HEK293 (cell line): Measurements from ENCODE around the gene SGTB.
A peak's percentile ranks its signal among the peaks of the same experiment; 100 is the strongest.

Source experiments
- CTCF ChIA-PET: fragments of 350-600 bp; formaldehyde crosslinking; extraction: SDS; loops from one replicate; lab custom pipeline; 2021; ENCODE audit warnings: antibody characterized with exemption; lab: Yijun Ruan, JAX
- POLR2A ChIA-PET: fragments of 300-600 bp; formaldehyde crosslinking; extraction: SDS; loops from one replicate; lab custom pipeline; 2020; ENCODE audit warnings: antibody characterized with exemption, inconsistent platforms; lab: Yijun Ruan, JAX
- H3K27ac ChIP-seq: fragments of 200-500 bp; sonication (Bioruptor generic); 2 replicates; pipeline ENCODE4 v1.5.1; 2014; ENCODE audit warnings: low read depth, low read length, control low read depth, inconsistent platforms; ENCODE audit errors: extremely low read depth
- H3K36me3 ChIP-seq, 2 experiments: fragments of 200-500 bp in 1 of 2; sonication (Bioruptor generic) in 1 of 2; 1 replicate in 1 of 2; 2 replicates in 1 of 2; pipeline ENCODE4 v1.5.1; 2014 to 2017; ENCODE audit warnings: inconsistent platforms in 2 of 2, low read length in 2 of 2; ENCODE audit not compliant: control insufficient read depth in 2 of 2, insufficient read depth in 1 of 2
- H3K4me1 ChIP-seq: fragments of 200-500 bp; sonication (Bioruptor generic); 2 replicates; pipeline ENCODE4 v1.5.1; 2014; ENCODE audit warnings: mild to moderate bottlenecking, low read length, inconsistent platforms; ENCODE audit not compliant: control insufficient read depth, insufficient read depth
- H3K4me3 ChIP-seq: 2 replicates; pipeline ENCODE4 v1.5.1; 2011; ENCODE audit warnings: low read depth, mild to moderate bottlenecking, control low read depth, low read length, moderate library complexity
- H3K9me3 ChIP-seq: fragments of 200-500 bp; sonication (Bioruptor generic); 2 replicates; pipeline ENCODE4 v1.5.1; 2014; ENCODE audit warnings: low read depth, low read length, inconsistent platforms; ENCODE audit not compliant: control insufficient read depth, insufficient read depth
- GLIS2 ChIP-seq: fragments of 450-650 bp; formaldehyde crosslinking; IDR thresholded peaks from 2 replicates; pipeline ENCODE4 v1.5.1; 2016; ENCODE audit warnings: missing biosample characterization, missing genetic modification characterization
- HOXA7 ChIP-seq: sonication (generic); formaldehyde crosslinking; IDR thresholded peaks from 2 replicates; pipeline ENCODE4 v1.8.1; 2022; ENCODE audit warnings: missing genetic modification reagents, borderline replicate concordance
- SETDB1 ChIP-seq: IDR thresholded peaks from one replicate; pipeline ENCODE4 v1.6.1; 2017; ENCODE audit warnings: mild to moderate bottlenecking, low read length, moderate library complexity, mixed read lengths; ENCODE audit not compliant: insufficient read length
- SP2 ChIP-seq: fragments of 450-650 bp; formaldehyde crosslinking; IDR thresholded peaks from 2 replicates; pipeline ENCODE4 v1.5.1; 2016; ENCODE audit warnings: missing biosample characterization, missing genetic modification characterization
- SP7 ChIP-seq: fragments of 450-650 bp; formaldehyde crosslinking; IDR thresholded peaks from 2 replicates; pipeline ENCODE4 v1.5.1; 2016; ENCODE audit warnings: missing biosample characterization, missing genetic modification characterization
- WT1 ChIP-seq: fragments of 450-650 bp; formaldehyde crosslinking; IDR thresholded peaks from 2 replicates; pipeline ENCODE4 v1.5.1; 2016; ENCODE audit warnings: missing biosample characterization, missing genetic modification characterization
- ZBTB17 ChIP-seq: fragments of 450-650 bp; formaldehyde crosslinking; IDR thresholded peaks from 2 replicates; pipeline ENCODE4 v1.5.1; 2016; ENCODE audit warnings: missing biosample characterization, missing genetic modification characterization
- ZBTB7A ChIP-seq: fragments of 450-650 bp; formaldehyde crosslinking; IDR thresholded peaks from 2 replicates; pipeline ENCODE4 v1.5.1; 2016; ENCODE audit warnings: low read depth, missing biosample characterization, missing genetic modification characterization
- ZNF133 ChIP-seq: fragments of 450-650 bp; formaldehyde crosslinking; IDR thresholded peaks from 2 replicates; pipeline ENCODE4 v1.5.1; 2016; ENCODE audit warnings: missing biosample characterization, missing genetic modification characterization
- ZNF146 ChIP-seq: fragments of 450-650 bp; formaldehyde crosslinking; IDR thresholded peaks from 2 replicates; pipeline ENCODE4 v1.5.1; 2016; ENCODE audit warnings: missing biosample characterization, missing genetic modification characterization
- ZNF18 ChIP-seq: fragments of 450-650 bp; formaldehyde crosslinking; IDR thresholded peaks from 2 replicates; pipeline ENCODE4 v1.5.1; 2016; ENCODE audit warnings: missing biosample characterization, missing genetic modification characterization
- ZNF2 ChIP-seq: fragments of 450-650 bp; formaldehyde crosslinking; IDR thresholded peaks from 2 replicates; pipeline ENCODE4 v1.5.1; 2016; ENCODE audit warnings: missing biosample characterization, missing genetic modification characterization
- ZNF221 ChIP-seq: fragments of 450-650 bp; formaldehyde crosslinking; IDR thresholded peaks from 2 replicates; pipeline ENCODE4 v1.5.1; 2017; ENCODE audit warnings: missing biosample characterization, missing genetic modification characterization, borderline replicate concordance
- ZNF223 ChIP-seq: fragments of 450-650 bp; formaldehyde crosslinking; IDR thresholded peaks from 2 replicates; pipeline ENCODE4 v1.5.1; 2016; ENCODE audit warnings: missing biosample characterization, missing genetic modification characterization
- ZNF248 ChIP-seq: fragments of 450-650 bp; formaldehyde crosslinking; IDR thresholded peaks from 2 replicates; pipeline ENCODE4 v1.5.1; 2017; ENCODE audit warnings: missing biosample characterization, missing genetic modification characterization
- ZNF354C ChIP-seq: fragments of 450-650 bp; formaldehyde crosslinking; IDR thresholded peaks from 2 replicates; pipeline ENCODE4 v1.5.1; 2016; ENCODE audit warnings: missing biosample characterization, missing genetic modification characterization, low read depth, borderline replicate concordance
- ZNF398 ChIP-seq: fragments of 450-650 bp; formaldehyde crosslinking; IDR thresholded peaks from 2 replicates; pipeline ENCODE4 v1.5.1; 2017; ENCODE audit warnings: missing biosample characterization, missing genetic modification characterization
- ZNF433 ChIP-seq: fragments of 450-650 bp; formaldehyde crosslinking; IDR thresholded peaks from 2 replicates; pipeline ENCODE4 v1.5.1; 2016; ENCODE audit warnings: missing biosample characterization, missing genetic modification characterization, low read depth
- ZNF571 ChIP-seq: fragments of 450-650 bp; formaldehyde crosslinking; IDR thresholded peaks from 2 replicates; pipeline ENCODE4 v1.5.0; 2017; ENCODE audit warnings: missing biosample characterization, missing genetic modification characterization
- ZNF76 ChIP-seq: fragments of 450-650 bp; formaldehyde crosslinking; IDR thresholded peaks from 2 replicates; pipeline ENCODE4; 2016; ENCODE audit warnings: low read depth, missing biosample characterization, missing genetic modification characterization, borderline replicate concordance
- ZNF776 ChIP-seq: fragments of 450-650 bp; formaldehyde crosslinking; IDR thresholded peaks from 2 replicates; pipeline ENCODE4 v1.5.0; 2017; ENCODE audit warnings: missing biosample characterization, missing genetic modification characterization, borderline replicate concordance
- ZNF837 ChIP-seq: fragments of 450-650 bp; formaldehyde crosslinking; IDR thresholded peaks from 2 replicates; pipeline ENCODE4 v1.5.1; 2016; ENCODE audit warnings: missing biosample characterization, missing genetic modification characterization
- ZSCAN30 ChIP-seq: fragments of 450-650 bp; IDR thresholded peaks from 2 replicates; pipeline ENCODE4 v1.5.1; 2018; ENCODE audit warnings: missing biosample characterization, mild to moderate bottlenecking, missing genetic modification characterization, moderate library complexity
- TF ChIP-seq, protein P1 (sequence below): fragments of 450-650 bp; formaldehyde crosslinking; IDR thresholded peaks from 2 replicates; pipeline ENCODE4 v1.5.1; 2016; ENCODE audit warnings: missing biosample characterization, missing genetic modification characterization, low read depth

Gene SGTB

DNA sequence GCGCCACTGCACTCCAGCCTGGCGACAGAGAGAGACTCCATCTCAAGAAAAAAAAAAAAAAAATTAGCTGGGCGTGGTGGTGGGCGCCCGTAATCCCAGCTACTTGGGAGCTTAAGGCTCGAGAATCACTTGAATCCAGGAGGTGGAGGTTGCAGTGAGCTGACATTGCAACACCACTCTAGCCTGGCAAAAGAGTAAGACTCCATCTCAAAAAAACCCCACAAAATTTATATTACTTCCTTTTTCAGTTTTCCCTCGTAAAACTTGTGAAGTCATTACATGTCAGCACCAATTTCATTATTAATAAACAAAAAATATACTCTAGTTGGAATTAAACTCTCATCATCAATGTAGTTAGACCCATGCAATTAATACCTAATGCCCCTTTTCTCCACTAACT is 53.2 kb downstream of the SGTB start:
- H3K9me3 ChIP-seq: no peaks in the 10 kb centered on the region
- TF ChIP-seq ZNF433 (no peak), ZNF146 (tag by site-specific recombination) (no peak), ZNF571 (tag by site-specific recombination) (no peak), ZNF776 (tag by site-specific recombination) (no peak), ZSCAN30 (tag by site-specific recombination) (no peak), ZNF221 (tag by site-specific recombination) (no peak), SP2 (tag by site-specific recombination) (no peak), GLIS2 (tag by site-specific recombination) (no peak), HOXA7 (CRISPR knock-in tag) (no peak), SETDB1 (no peak)
- TF ChIP-seq, protein P1, sequence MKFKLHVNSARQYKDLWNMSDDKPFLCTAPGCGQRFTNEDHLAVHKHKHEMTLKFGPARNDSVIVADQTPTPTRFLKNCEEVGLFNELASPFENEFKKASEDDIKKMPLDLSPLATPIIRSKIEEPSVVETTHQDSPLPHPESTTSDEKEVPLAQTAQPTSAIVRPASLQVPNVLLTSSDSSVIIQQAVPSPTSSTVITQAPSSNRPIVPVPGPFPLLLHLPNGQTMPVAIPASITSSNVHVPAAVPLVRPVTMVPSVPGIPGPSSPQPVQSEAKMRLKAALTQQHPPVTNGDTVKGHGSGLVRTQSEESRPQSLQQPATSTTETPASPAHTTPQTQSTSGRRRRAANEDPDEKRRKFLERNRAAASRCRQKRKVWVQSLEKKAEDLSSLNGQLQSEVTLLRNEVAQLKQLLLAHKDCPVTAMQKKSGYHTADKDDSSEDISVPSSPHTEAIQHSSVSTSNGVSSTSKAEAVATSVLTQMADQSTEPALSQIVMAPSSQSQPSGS (tag by site-specific recombination): no peak
- TF ChIP-seq, all 188 proteins: peak for 0
- ChIA-PET POLR2A (no interaction called here), CTCF (no interaction called here)
- Histone ChIP-seq H3K27ac (no peak overlapping the region), H3K4me3 (no peak overlapping the region), H3K4me1 (no peaks in the 10 kb centered on the region), H3K36me3 (peaks cover 30 to 68% of the 10 kb centered on the region in 2 experiments)

- CTCF ChIA-PET: interaction anchor here (0.5 to 2.2 kb wide), 8 partner anchors 12 to 1060 kb away, joined by 3 to 8 read pairs (median 3); no protein-coding TSS in a partner anchor
Measured at GRCh38 chr5:65663804-65664521, 57.9 kb downstream of the SGTB start.

GRCh38 chr5:65654713-65655112 is 67.2 kb downstream of the SGTB start:
- H3K4me3 ChIP-seq: no peak overlapping the region
- CTCF ChIA-PET: no interaction called here
- no peaks in the 10 kb centered on the region for H3K4me1 ChIP-seq
- H3K36me3 ChIP-seq: peaks cover 0 to 20% of the 10 kb centered on the region in 2 experiments; a peak in 2 of 3 replicates
- POLR2A ChIA-PET: interaction anchor here (0.6 kb wide), 1 partner anchor 69 kb away, joined by 4 read pairs; no protein-coding TSS in a partner anchor
- TF ChIP-seq GLIS2 (tag by site-specific recombination) (no peak), ZNF18 (tag by site-specific recombination) (no peak), WT1 (tag by site-specific recombination) (no peak), ZNF837 (tag by site-specific recombination) (no peak), ZNF133 (tag by site-specific recombination) (no peak), ZNF223 (no peak), ZNF76 (tag by site-specific recombination) (no peak), ZNF248 (no peak), ZNF2 (no peak), ZNF354C (tag by site-specific recombination) (no peak), SP7 (tag by site-specific recombination) (no peak), ZBTB7A (no peak)
- H3K27ac ChIP-seq: no peak overlapping the region
- no peaks in the 10 kb centered on the region for H3K9me3 ChIP-seq

More at GRCh38 chr5:65663804-65664521, 57.9 kb downstream of the SGTB start:
- H3K27ac ChIP-seq: no peak overlapping the region
- POLR2A ChIA-PET: no interaction called here
- H3K4me1 ChIP-seq: no peaks in the 10 kb centered on the region
- H3K4me3 ChIP-seq: no peak overlapping the region
- peaks cover 33 to 51% of the 10 kb centered on the region in 2 experiments for H3K36me3 ChIP-seq
- no peaks in the 10 kb centered on the region for H3K9me3 ChIP-seq
- TF ChIP-seq ZNF398 (no peak), ZBTB17 (tag by site-specific recombination) (0 out of 2 replicates have a peak, but pooled peaks have one; percentile 17)
